GM19467 (cell line): ENCODE results near the gene KCNJ6.
"Not testable (repeated sequence)": the region's sequence is repeated elsewhere in the genome, so short reads cannot be mapped to it uniquely, and the experiment has no call there.

Experiments used
- ATAC-seq: cut with Tn5 transposase; IDR thresholded peaks from one replicate; pipeline ENCODE4 v1.9.1; 2021; ENCODE audit warnings: mild to moderate bottlenecking, moderate library complexity; ENCODE audit not compliant: unreplicated experiment

KCNJ6 gene

DNA sequence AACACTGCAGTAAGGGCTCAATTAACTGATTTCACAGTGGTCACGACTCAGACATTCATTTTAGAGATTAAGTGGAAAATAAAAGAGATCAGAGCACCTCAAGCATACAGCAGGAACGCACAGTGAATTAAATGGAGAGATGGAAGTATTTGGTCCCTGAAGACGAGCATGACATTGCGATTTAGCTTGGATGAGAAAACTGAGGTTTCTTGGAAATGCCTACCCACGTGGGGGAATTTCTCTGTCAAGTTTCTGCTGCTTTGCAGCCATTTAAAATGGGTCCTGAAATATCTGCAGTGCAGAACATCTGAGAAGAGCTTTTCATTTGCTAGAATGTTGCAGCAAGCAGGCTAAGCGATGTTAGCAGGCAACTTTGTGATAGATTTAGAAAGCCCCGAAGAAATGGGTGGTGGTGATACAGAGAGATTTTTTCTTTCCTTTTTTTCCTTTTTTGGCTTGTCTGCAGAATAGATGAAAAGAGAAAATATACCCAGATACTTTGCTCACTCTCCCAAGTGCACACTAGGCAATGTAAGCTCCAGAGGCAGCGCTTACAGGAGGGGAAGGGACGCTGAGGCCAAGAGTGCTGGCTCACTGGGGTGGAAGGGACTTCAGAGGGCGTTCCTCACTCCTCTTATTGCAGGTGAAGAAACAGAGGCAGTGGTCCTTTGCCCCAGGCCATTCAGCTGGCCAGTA is 258.0 kb downstream of the KCNJ6 start:
- ATAC-seq, result no peak

DNA sequence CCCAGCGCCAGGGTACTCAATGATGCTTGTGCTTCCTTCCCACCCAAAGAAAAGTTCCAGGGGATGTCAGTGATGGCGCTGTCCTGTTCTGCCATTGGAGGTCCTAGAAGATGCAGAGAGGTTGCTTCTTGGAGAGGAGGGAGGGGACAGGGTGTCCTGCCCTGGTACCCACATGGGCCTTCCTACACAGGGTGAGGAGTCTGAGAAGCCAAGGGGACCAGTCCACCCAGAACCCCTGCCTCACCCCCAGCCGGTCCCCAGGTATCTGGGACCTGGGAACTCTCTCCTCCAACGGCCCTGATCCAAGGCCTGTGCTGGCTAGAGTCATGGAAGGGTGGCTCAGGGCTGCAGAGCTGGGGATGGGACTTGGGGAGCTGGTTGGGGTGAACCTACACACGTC is 259.4 kb downstream of the KCNJ6 start:
- ATAC-seq, result no peak

- no peak for ATAC-seq
Measured at GRCh38 chr21:37655611-37656300, 260.5 kb downstream of the KCNJ6 start.

GRCh38 chr21:37654596-37654995 is 261.7 kb downstream of the KCNJ6 start:
- no peak for ATAC-seq

GRCh38 chr21:37653201-37653600 is 263.1 kb downstream of the KCNJ6 start:
- no peak for ATAC-seq

GRCh38 chr21:37647781-37648180 is 268.5 kb downstream of the KCNJ6 start:
- ATAC-seq, result no peak

DNA sequence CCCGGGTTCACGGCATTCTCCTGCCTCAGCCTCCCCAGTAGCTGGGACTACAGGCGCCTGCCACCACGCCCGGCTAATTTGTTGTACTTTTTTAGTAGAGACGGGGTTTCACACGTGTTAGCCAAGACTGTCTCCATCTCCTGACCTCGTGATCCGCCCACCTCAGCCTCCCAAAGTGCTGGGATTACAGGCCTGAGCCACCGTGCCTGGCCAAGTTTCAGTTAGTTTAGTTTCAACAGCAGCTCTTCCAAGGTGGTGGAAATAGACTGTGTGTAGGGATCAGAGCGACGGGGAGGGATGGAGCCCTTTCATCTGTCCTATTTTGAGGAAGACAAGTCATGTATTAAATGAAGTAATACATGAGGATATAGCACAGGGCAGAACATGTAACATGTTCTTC is 269.5 kb downstream of the KCNJ6 start:
- not testable (repeated sequence) for ATAC-seq

DNA sequence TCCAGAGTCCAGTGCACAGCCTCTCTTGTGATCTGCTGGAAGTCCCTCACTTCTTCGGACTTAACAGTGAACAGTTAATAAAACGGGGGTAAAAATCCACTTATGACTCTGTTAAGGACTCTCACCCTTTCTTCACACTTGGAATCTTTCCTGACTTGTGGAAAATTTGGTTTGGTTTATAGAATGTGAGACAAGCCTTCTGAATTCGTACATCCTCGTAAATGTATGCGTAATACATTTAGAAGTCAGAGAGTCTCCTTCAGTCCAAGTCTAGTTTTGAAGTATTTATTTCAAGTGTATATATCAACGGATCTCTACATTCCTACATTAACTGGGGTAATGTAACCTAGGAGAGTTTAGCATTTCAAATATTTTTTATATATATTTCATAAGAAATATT is 270.4 kb downstream of the KCNJ6 start:
- ATAC-seq, result no peak

- no peak for ATAC-seq
Measured at GRCh38 chr21:37644636-37645035, 271.6 kb downstream of the KCNJ6 start.

GRCh38 chr21:37643862-37644261 is 272.4 kb downstream of the KCNJ6 start:
- ATAC-seq, result not testable (repeated sequence)

GRCh38 chr21:37642493-37642892 is 273.8 kb downstream of the KCNJ6 start:
- no peak for ATAC-seq

GRCh38 chr21:37639756-37640155 is 276.5 kb downstream of the KCNJ6 start:
- ATAC-seq, result no peak

DNA sequence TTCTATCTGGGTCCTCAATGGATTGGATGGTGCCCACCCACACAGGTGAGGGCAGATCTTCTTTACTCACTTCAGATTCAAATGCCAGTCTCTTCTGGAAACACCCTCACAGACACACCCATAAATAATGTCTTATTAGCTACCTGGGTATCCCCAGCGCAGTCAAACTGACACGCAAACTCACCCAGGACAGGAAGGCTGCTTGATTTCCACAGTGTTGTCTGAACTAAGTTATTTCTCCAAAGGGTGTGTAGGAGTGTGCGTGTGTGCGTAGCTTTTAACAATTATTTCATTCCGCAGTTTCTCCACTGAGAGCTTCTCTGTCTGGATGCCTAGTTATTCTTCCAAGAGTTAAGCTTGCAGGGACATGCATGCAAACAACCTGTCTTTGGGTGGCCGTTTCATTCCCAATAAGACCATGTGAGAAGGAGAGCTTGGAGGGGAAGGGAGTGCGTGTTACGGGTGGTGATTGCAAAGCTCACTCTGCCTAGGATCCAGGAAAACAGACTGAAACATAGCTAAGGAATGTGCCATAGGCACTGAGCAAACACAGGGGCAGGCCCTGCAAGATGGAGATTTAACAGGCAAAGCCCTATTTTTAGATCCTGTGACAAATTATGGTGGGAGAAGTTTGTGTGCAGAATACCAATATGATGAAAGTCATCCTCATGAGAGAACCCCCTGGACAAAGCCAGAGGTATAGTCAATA is 280.0 kb downstream of the KCNJ6 start:
- no peak for ATAC-seq

GRCh38 chr21:37631319-37632117 is 284.7 kb downstream of the KCNJ6 start:
- no peak for ATAC-seq

DNA sequence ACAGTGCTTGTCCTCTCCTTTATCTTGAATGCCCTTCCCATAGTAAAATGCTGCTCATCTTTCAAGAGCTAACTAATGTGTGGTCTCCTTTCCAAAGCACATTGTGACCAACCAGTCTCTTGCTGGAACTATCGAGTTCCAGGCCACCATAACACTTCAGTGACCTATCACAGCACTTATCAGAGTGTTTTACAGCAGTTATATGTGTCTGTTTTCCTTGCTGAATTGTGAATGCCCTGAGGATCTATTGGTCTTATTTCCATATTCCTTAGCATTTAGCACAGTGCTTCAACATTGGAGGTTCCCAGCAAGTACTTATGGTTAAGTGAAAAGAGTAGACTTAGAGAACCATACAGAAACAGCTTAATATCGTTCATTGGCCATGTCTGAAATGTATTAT is 285.4 kb downstream of the KCNJ6 start:
- ATAC-seq, result no peak

DNA sequence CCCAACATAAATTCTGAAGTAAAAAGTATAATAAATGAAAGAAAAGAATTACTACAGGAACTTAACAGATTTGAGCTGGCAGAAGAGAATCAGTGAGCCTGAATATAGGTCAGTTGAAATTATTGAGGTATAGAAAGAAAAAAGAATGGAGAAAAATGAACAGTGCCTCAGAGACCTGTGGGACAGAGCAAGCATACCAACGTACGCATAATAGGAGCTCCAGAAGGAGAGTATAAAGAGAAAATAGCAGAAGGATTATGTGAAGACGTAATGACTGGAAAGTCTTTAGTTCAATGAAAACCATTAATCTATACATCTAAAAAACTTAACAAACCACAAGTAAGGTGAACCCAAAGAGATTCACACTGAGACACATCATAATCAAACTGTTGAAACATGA is 287.9 kb downstream of the KCNJ6 start:
- ATAC-seq, result no peak

- ATAC-seq, result no peak
Measured at GRCh38 chr21:37627561-37627960, 288.7 kb downstream of the KCNJ6 start.

DNA sequence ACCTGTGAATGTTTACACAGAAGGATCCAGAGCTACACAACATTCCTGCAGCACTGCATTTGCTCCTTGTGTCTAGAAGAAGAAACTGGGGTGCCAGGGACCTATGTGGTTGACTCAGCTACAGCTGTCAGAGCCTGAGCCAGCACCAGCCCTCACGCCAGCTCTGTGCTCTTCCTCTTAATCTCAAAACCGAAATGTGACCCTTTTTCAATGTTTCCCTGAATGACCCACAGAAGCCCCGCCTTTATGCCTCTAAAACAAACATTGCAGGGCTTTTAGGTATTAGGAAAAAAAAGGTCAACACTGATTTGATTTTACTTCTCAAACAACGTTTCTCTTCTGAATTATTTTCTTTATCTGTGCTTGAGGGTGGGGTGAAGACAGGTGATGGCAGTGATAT is 289.2 kb downstream of the KCNJ6 start:
- ATAC-seq, result no peak

- ATAC-seq, result no peak
Measured at GRCh38 chr21:37626320-37626719, 289.9 kb downstream of the KCNJ6 start.

DNA sequence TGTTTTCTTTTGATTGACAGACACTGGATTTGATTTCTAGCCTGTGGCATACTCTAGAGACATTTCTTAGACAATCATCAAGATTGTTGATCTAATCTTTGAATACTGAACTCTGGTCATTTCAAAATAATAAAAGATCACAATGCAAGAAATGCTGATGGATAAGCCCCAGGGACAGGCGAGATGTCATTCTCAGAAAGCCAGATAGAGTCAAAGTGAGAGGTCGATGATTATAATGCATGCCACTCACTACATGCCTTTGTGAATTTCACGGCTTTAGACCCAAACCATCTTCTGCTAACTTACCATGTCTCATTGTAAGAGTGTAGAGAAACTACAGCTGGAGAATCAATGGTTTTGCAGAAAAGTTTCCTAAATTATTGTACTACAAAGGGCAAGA is 292.6 kb downstream of the KCNJ6 start:
- no peak for ATAC-seq

DNA sequence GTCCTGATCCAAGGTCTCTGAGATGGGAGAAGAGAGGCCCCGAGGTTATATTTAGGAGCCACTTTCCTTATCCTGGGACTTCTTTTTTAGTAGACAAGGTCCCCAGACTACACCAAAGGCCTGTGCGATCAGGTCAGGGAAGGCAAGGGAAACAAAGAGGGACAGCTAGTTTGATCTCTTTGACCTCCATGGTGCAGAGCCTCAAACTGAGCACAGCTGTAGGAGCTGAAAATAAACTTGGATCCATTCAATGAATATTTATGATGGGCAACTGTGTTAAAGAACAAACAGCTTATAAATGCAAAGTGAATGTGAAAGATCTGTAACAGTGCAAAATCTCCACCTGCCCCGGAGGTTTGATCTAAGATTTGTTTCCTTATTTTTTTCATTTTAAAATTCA is 293.1 kb downstream of the KCNJ6 start:
- no peak for ATAC-seq
